Measurements from ENCODE around the gene DAGLB. TPM values are rescaled to one million over a fixed set of nuclear protein-coding genes. Genes with fewer than 3 reads are reported as not detected.

Gene DAGLB
- total RNA-seq, 4 donors from 2014 or later, result 9.8 to 14.6 (median 12.0) TPM

GRCh38 chr7:6419310-6419773 is 28.4 kb downstream of the DAGLB start:
- Histone ChIP-seq H3K9me3 (no peaks in the 10 kb centered on the region), H3K4me3 (no peak overlapping the region), H3K4me1 (peaks cover 0 to 5% (median 0%) of the 10 kb centered on the region in 4 donors), H3K27me3 (no peaks in the 10 kb centered on the region), H3K27ac (replicated peaks in 1 of 4) (no peak overlapping the region), H3K36me3 (peaks cover 23 to 81% (median 69%) of the 10 kb centered on the region in 4 donors)
- intact Hi-C loops (cut with DNase I), result no loop called here
- WGBS, result 94% methylated on average over 10 of the region's 16 CpGs
- DNase-seq (ENCODE audit: extremely low spot score), result no peak
- TF ChIP-seq POLR2AphosphoS5 (IDR thresholded peaks at IDR 0.05), result no peak
- no peak for TF ChIP-seq EP300 (IDR thresholded peaks at IDR 0.05)
- TF ChIP-seq POLR2A (IDR thresholded peaks at IDR 0.05; ENCODE audit: low read depth), result no peak
- no peak for TF ChIP-seq CTCF (IDR thresholded peaks at IDR 0.05)

GRCh38 chr7:6417408-6417807 is 30.3 kb downstream of the DAGLB start:
- DNase-seq (ENCODE audit: extremely low spot score), result no peak
- no peak overlapping the region for H3K27ac ChIP-seq (replicated peaks in 1 of 4)
- H3K36me3 ChIP-seq, result peaks cover 26 to 84% (median 76%) of the 10 kb centered on the region in 4 donors
- TF ChIP-seq POLR2AphosphoS5 (IDR thresholded peaks at IDR 0.05) (no peak), POLR2A (IDR thresholded peaks at IDR 0.05; ENCODE audit: low read depth) (no peak), EP300 (IDR thresholded peaks at IDR 0.05) (no peak), CTCF (IDR thresholded peaks at IDR 0.05) (no peak)
- H3K27me3 ChIP-seq, result no peaks in the 10 kb centered on the region
- no peak overlapping the region for H3K4me3 ChIP-seq
- H3K4me1 ChIP-seq, result no peaks in the 10 kb centered on the region
- intact Hi-C loops (cut with DNase I), result no loop called here
- 93% methylated on average over 5 of the region's 5 CpGs for WGBS
- no peaks in the 10 kb centered on the region for H3K9me3 ChIP-seq

GRCh38 chr7:6416516-6417145 is 31.1 kb downstream of the DAGLB start:
- H3K9me3 ChIP-seq, result no peaks in the 10 kb centered on the region
- no peaks in the 10 kb centered on the region for H3K4me1 ChIP-seq
- 85% methylated on average over 23 of the region's 23 CpGs for WGBS
- intact Hi-C loops (cut with DNase I), result no loop called here
- DNase-seq (ENCODE audit: extremely low spot score), result no peak
- H3K27ac ChIP-seq (replicated peaks in 1 of 4), result no peak overlapping the region
- no peak overlapping the region for H3K4me3 ChIP-seq
- no peaks in the 10 kb centered on the region for H3K27me3 ChIP-seq
- peaks cover 33 to 84% (median 77%) of the 10 kb centered on the region in 4 donors for H3K36me3 ChIP-seq
- TF ChIP-seq EP300 (IDR thresholded peaks at IDR 0.05) (no peak), CTCF (IDR thresholded peaks at IDR 0.05) (no peak), POLR2AphosphoS5 (IDR thresholded peaks at IDR 0.05) (no peak), POLR2A (IDR thresholded peaks at IDR 0.05; ENCODE audit: low read depth) (no peak)

GRCh38 chr7:6413637-6414036 is 34.1 kb downstream of the DAGLB start:
- no peaks in the 10 kb centered on the region for H3K4me1 ChIP-seq
- no peak for TF ChIP-seq POLR2AphosphoS5 (IDR thresholded peaks at IDR 0.05)
- no peak for TF ChIP-seq POLR2A (IDR thresholded peaks at IDR 0.05; ENCODE audit: low read depth)
- TF ChIP-seq EP300 (IDR thresholded peaks at IDR 0.05), result no peak
- no peak for TF ChIP-seq CTCF (IDR thresholded peaks at IDR 0.05)
- no peak for DNase-seq (ENCODE audit: extremely low spot score)
- no peak overlapping the region for H3K27ac ChIP-seq (replicated peaks in 1 of 4)
- H3K4me3 ChIP-seq, result no peak overlapping the region
- no peaks in the 10 kb centered on the region for H3K27me3 ChIP-seq
- no peaks in the 10 kb centered on the region for H3K9me3 ChIP-seq
- WGBS, result 91% methylated on average over 10 of the region's 10 CpGs
- intact Hi-C loops (cut with DNase I), result no loop called here
- H3K36me3 ChIP-seq, result peaks cover 51 to 95% (median 87%) of the 10 kb centered on the region in 4 donors
